Neuronal stem cell (in vitro differentiated cells): ENCODE data around the gene ITGAE.
"Not testable (repeated sequence)": the region's sequence is repeated elsewhere in the genome, so short reads cannot be mapped to it uniquely, and the experiment has no call there.

Source experiments
- DNase-seq: peaks from one replicate; pipeline ENCODE4 v3.0.0-alpha.2; 2013; ENCODE audit warnings: low spot score
- H2AFZ ChIP-seq: one replicate; pipeline ENCODE4 v1.6.1; 2013; ENCODE audit warnings: mild to moderate bottlenecking, low read length, inconsistent platforms
- H2AK5ac ChIP-seq: 2 replicates; pipeline ENCODE4 v1.6.1; 2013; ENCODE audit warnings: low read depth, mild to moderate bottlenecking, inconsistent platforms, low read length, moderate library complexity, mixed read lengths
- H2BK120ac ChIP-seq: 2 replicates; pipeline ENCODE4 v1.6.1; 2013; ENCODE audit warnings: low read depth, mild to moderate bottlenecking, inconsistent platforms, low read length, moderate library complexity, mixed read lengths
- H2BK12ac ChIP-seq: one replicate; pipeline ENCODE4 v1.6.1; 2013; ENCODE audit warnings: low read length, inconsistent platforms
- H2BK15ac ChIP-seq: 2 replicates; pipeline ENCODE4 v1.6.1; 2013; ENCODE audit warnings: mild to moderate bottlenecking, low read length, inconsistent platforms, mixed read lengths
- H2BK5ac ChIP-seq: one replicate; pipeline ENCODE4 v1.6.1; 2013; ENCODE audit warnings: inconsistent platforms, mild to moderate bottlenecking, low read length, moderate library complexity
- H3K14ac ChIP-seq: one replicate; pipeline ENCODE4 v1.6.1; 2013; ENCODE audit warnings: low read length, inconsistent platforms
- H3K18ac ChIP-seq: 2 replicates; pipeline ENCODE4 v1.6.1; 2013; ENCODE audit warnings: low read length, inconsistent platforms
- H3K23ac ChIP-seq: 2 replicates; pipeline ENCODE4 v1.6.1; 2013; ENCODE audit warnings: low read depth, mild to moderate bottlenecking, mixed read lengths, low read length, inconsistent platforms; ENCODE audit not compliant: poor library complexity
- H3K27ac ChIP-seq: replicated peaks from 3 replicates; pipeline ENCODE4 v1.5.1; 2013; ENCODE audit warnings: low read length, inconsistent platforms
- H3K27me3 ChIP-seq, 3 experiments: 2 replicates each; pipeline ENCODE4 v1.6.1; 2013; ENCODE audit warnings: low read length in 3 of 3, mild to moderate bottlenecking in 2 of 3, inconsistent platforms in 1 of 3, low read depth in 1 of 3, mixed read lengths in 1 of 3, moderate library complexity in 1 of 3; ENCODE audit not compliant: control insufficient read depth in 3 of 3, insufficient read depth in 3 of 3
- H3K36me3 ChIP-seq, 2 donors: replicated peaks in 1 of 2; 2 replicates each; pipeline ENCODE4 v1.6.1; 2013; ENCODE audit warnings: low read length in 2 of 2; ENCODE audit not compliant: control insufficient read depth in 2 of 2, insufficient read depth in 2 of 2
- H3K4ac ChIP-seq: 2 replicates; pipeline ENCODE4 v1.6.1; 2013; ENCODE audit warnings: inconsistent platforms, mild to moderate bottlenecking, low read length, moderate library complexity
- H3K4me1 ChIP-seq, 2 donors: 1 replicate in 1 of 2; 2 replicates in 1 of 2; pipeline ENCODE4 v1.6.1; 2013; ENCODE audit warnings: low read length in 2 of 2, low read depth in 1 of 2; ENCODE audit not compliant: control insufficient read depth in 2 of 2, insufficient read depth in 1 of 2
- H3K4me2 ChIP-seq: one replicate; pipeline ENCODE4 v1.6.1; 2013; ENCODE audit warnings: mild to moderate bottlenecking, low read length, inconsistent platforms; ENCODE audit not compliant: insufficient read depth, poor library complexity, severe bottlenecking
- H3K4me3 ChIP-seq, 2 donors: 2 replicates each; pipeline ENCODE4 v1.5.1; 2013; ENCODE audit warnings: low read length in 2 of 2, mild to moderate bottlenecking in 2 of 2, inconsistent platforms in 1 of 2, moderate library complexity in 1 of 2
- H3K79me1 ChIP-seq: one replicate; pipeline ENCODE4 v1.6.1; 2013; ENCODE audit warnings: low read depth, mild to moderate bottlenecking, inconsistent platforms, low read length, moderate library complexity
- H3K9ac ChIP-seq: one replicate; pipeline ENCODE4 v1.6.1; 2013; ENCODE audit warnings: mild to moderate bottlenecking, low read depth, low read length, inconsistent platforms; ENCODE audit not compliant: poor library complexity
- H3K9me3 ChIP-seq, 2 donors: replicated peaks in 1 of 2; 2 replicates each; pipeline versions ENCODE3 to v1.6.1; 2013; ENCODE audit warnings: low read length in 2 of 2, mild to moderate bottlenecking in 2 of 2, inconsistent platforms in 1 of 2, low read depth in 1 of 2, mixed read lengths in 1 of 2, moderate library complexity in 1 of 2; ENCODE audit not compliant: control insufficient read depth in 2 of 2, insufficient read depth in 1 of 2
- H4K8ac ChIP-seq: one replicate; pipeline ENCODE4 v1.6.1; 2013; ENCODE audit warnings: low read depth, mild to moderate bottlenecking, inconsistent platforms, low read length, moderate library complexity
- H4K91ac ChIP-seq: one replicate; pipeline ENCODE4 v1.6.1; 2013; ENCODE audit warnings: low read length, low read depth, mild to moderate bottlenecking, inconsistent platforms; ENCODE audit not compliant: poor library complexity
- WGBS, 2 donors: extraction: QIAGEN DNeasy Blood & Tissue Kit; methylation state at CpG; one replicate each; pipeline ENCODE4 v1.1.7; 2013; ENCODE audit warnings: missing lambda C conversion rate in 2 of 2, mixed read lengths in 1 of 2; ENCODE audit not compliant: insufficient read length in 2 of 2, insufficient replicate concordance in 1 of 2; ENCODE audit errors: extremely low coverage in 2 of 2; 5-methylcytosine and 5-hydroxymethylcytosine counted together

The ITGAE gene

GRCh38 chr17:3735515-3735914, 65.5 kb downstream of the ITGAE start:
- no peak overlapping the region for H3K27ac ChIP-seq
- no peak overlapping the region for H2BK15ac ChIP-seq
- H3K36me3 ChIP-seq, result no peaks in the 10 kb centered on the region
- H2BK12ac ChIP-seq, result no peak overlapping the region
- H3K18ac ChIP-seq, result no peak overlapping the region
- no peak overlapping the region for H2BK5ac ChIP-seq
- H3K14ac ChIP-seq, result no peak overlapping the region
- H3K4me1 ChIP-seq, result peaks cover 10 to 14% of the 10 kb centered on the region in 2 donors
- H4K91ac ChIP-seq, result no peak overlapping the region
- no CpG with 5 or more reads among the region's 8 CpGs for WGBS, 2 donors
- peaks cover 0 to 5% (median 0%) of the 10 kb centered on the region in 3 experiments for H3K27me3 ChIP-seq
- H2AFZ ChIP-seq, result no peak overlapping the region
- no peak overlapping the region for H3K4me3 ChIP-seq
- H3K9ac ChIP-seq, result no peak overlapping the region
- H3K4me2 ChIP-seq, result no peak overlapping the region
- no peaks in the 10 kb centered on the region for H3K9me3 ChIP-seq
- no peak overlapping the region for H3K4ac ChIP-seq
- H2AK5ac ChIP-seq, result no peak overlapping the region
- H3K79me1 ChIP-seq, result no peaks in the 10 kb centered on the region
- H4K8ac ChIP-seq, result no peak overlapping the region
- DNase-seq, result no peak
- H2BK120ac ChIP-seq, result no peak overlapping the region
- no peak overlapping the region for H3K23ac ChIP-seq

GRCh38 chr17:3734911-3735276, 66.1 kb downstream of the ITGAE start:
- not testable (repeated sequence) for H3K4me2 ChIP-seq, H2BK12ac ChIP-seq, H2AK5ac ChIP-seq, H3K27me3 ChIP-seq, H3K9me3 ChIP-seq, H3K14ac ChIP-seq, H3K4ac ChIP-seq, H3K36me3 ChIP-seq, H4K91ac ChIP-seq, H2BK5ac ChIP-seq, DNase-seq, H3K79me1 ChIP-seq, H2BK120ac ChIP-seq, H2BK15ac ChIP-seq, H4K8ac ChIP-seq, H3K27ac ChIP-seq, H2AFZ ChIP-seq, H3K23ac ChIP-seq, H3K18ac ChIP-seq, H3K9ac ChIP-seq, H3K4me3 ChIP-seq
- peaks cover 10 to 16% of the 10 kb centered on the region in 2 donors for H3K4me1 ChIP-seq
- no CpG with 5 or more reads among the region's 10 CpGs for WGBS, 2 donors

GRCh38 chr17:3732210-3732621, 68.8 kb downstream of the ITGAE start:
- Histone ChIP-seq H3K14ac (no peak overlapping the region), H2AK5ac (no peak overlapping the region), H3K4me1 (peaks cover 4 to 6% of the 10 kb centered on the region in 2 donors), H3K9me3 (no peaks in the 10 kb centered on the region), H2BK120ac (peak overlapping the region; percentile 64), H3K18ac (no peak overlapping the region), H3K4me2 (no peak overlapping the region), H3K23ac (no peak overlapping the region), H2BK15ac (no peak overlapping the region), H4K8ac (no peak overlapping the region), H3K4me3 (no peak overlapping the region), H3K79me1 (peaks cover 3% of the 10 kb centered on the region), H2BK12ac (no peak overlapping the region), H3K36me3 (peaks cover 9 to 16% of the 10 kb centered on the region in 2 donors), H3K9ac (peak overlapping the region; percentile 34), H2BK5ac (no peak overlapping the region), H3K27ac (no peak overlapping the region), H2AFZ (peak overlapping the region; percentile 74), H3K4ac (no peak overlapping the region), H4K91ac (no peak overlapping the region), H3K27me3 (no peaks in the 10 kb centered on the region)
- DNase-seq, result no peak
- no CpG with 5 or more reads among the region's 9 CpGs for WGBS, 2 donors

- Histone ChIP-seq H4K91ac (no peak overlapping the region), H3K23ac (no peak overlapping the region), H3K4me2 (no peak overlapping the region), H3K27ac (peak overlapping the region; percentile 1), H3K9me3 (no peaks in the 10 kb centered on the region), H3K18ac (peak overlapping the region; percentile 2), H3K4me1 (peaks cover 4 to 6% of the 10 kb centered on the region in 2 donors), H3K14ac (no peak overlapping the region), H2BK5ac (no peak overlapping the region), H3K9ac (no peak overlapping the region), H3K4ac (no peak overlapping the region), H4K8ac (no peak overlapping the region), H2BK12ac (no peak overlapping the region), H3K27me3 (no peaks in the 10 kb centered on the region), H2BK120ac (no peak overlapping the region), H2BK15ac (no peak overlapping the region), H2AK5ac (no peak overlapping the region), H3K79me1 (peaks cover 3% of the 10 kb centered on the region), H3K4me3 (no peak overlapping the region), H3K36me3 (peaks cover 11 to 28% of the 10 kb centered on the region in 2 donors), H2AFZ (peak overlapping the region; percentile 21)
- WGBS, 2 donors, result no CpG with 5 or more reads among the region's 9 CpGs
- DNase-seq, result no peak
Measured at GRCh38 chr17:3730881-3731429, 70.0 kb downstream of the ITGAE start.
